ENCODE measurements around the gene KRT9.
"Not testable (repeated sequence)": the region's sequence is repeated elsewhere in the genome, so short reads cannot be mapped to it uniquely, and the experiment has no call there.

KRT9 gene

GRCh38 chr17:41571561-41572434, at the start of gene KRT9:
TSS of gene KRT9 (minus strand) at chr17:41572059. CDS start at chr17:41571992, 67 bp downstream.
- Histone ChIP-seq H3K4me3 (ENCODE audit: low read length) (no peak within 1 kb of the TSS), H3K4me1 (ENCODE audit: control insufficient read depth, insufficient read depth, low read length) (no peaks in the 10 kb centered on the region), H3K9ac (ENCODE audit: low read length) (no peak within 1 kb of the TSS), H3K36me3 (ENCODE audit: control insufficient read depth, insufficient read depth, low read length) (no peaks in the 10 kb centered on the region), H3K9me3 (ENCODE audit: control insufficient read depth, low read length) (no peaks in the 10 kb centered on the region), H3K27me3 (ENCODE audit: control insufficient read depth, insufficient read depth, low read length) (peaks cover 9% of the 10 kb centered on the region)

- H3K36me3 ChIP-seq (ENCODE audit: control insufficient read depth, insufficient read depth, low read length); H3K4me3 ChIP-seq (ENCODE audit: low read length); H3K9me3 ChIP-seq (ENCODE audit: control insufficient read depth, low read length); H3K9ac ChIP-seq (ENCODE audit: low read length); H3K4me1 ChIP-seq (ENCODE audit: control insufficient read depth, insufficient read depth, low read length): not testable (repeated sequence)
- H3K27me3 ChIP-seq (ENCODE audit: control insufficient read depth, insufficient read depth, low read length) = peaks cover 10% of the 10 kb centered on the region
Observed at GRCh38 chr17:41621435-41621817, 49.6 kb upstream of the KRT9 start.

GRCh38 chr17:41620583-41621434, 49.0 kb upstream of the KRT9 start:
- H3K4me1 ChIP-seq (ENCODE audit: control insufficient read depth, insufficient read depth, low read length) = no peaks in the 10 kb centered on the region

GRCh38 chr17:41619927-41620582, 48.2 kb upstream of the KRT9 start:
- not testable (repeated sequence) for H3K36me3 ChIP-seq (ENCODE audit: control insufficient read depth, insufficient read depth, low read length); H3K9ac ChIP-seq (ENCODE audit: low read length); H3K4me3 ChIP-seq (ENCODE audit: low read length); H3K9me3 ChIP-seq (ENCODE audit: control insufficient read depth, low read length); H3K4me1 ChIP-seq (ENCODE audit: control insufficient read depth, insufficient read depth, low read length)
- peaks cover 10% of the 10 kb centered on the region for H3K27me3 ChIP-seq (ENCODE audit: control insufficient read depth, insufficient read depth, low read length)

More at GRCh38 chr17:41620583-41621434, 49.0 kb upstream of the KRT9 start:
- Histone ChIP-seq H3K27me3 (ENCODE audit: control insufficient read depth, insufficient read depth, low read length) (peaks cover 10% of the 10 kb centered on the region), H3K4me3 (ENCODE audit: low read length) (no peak overlapping the region), H3K9me3 (ENCODE audit: control insufficient read depth, low read length) (no peaks in the 10 kb centered on the region), H3K9ac (ENCODE audit: low read length) (no peak overlapping the region), H3K36me3 (ENCODE audit: control insufficient read depth, insufficient read depth, low read length) (no peaks in the 10 kb centered on the region)

- Histone ChIP-seq H3K9ac (ENCODE audit: low read length) (no peak overlapping the region), H3K4me3 (ENCODE audit: low read length) (no peak overlapping the region)
Observed at GRCh38 chr17:41619036-41619926, 47.4 kb upstream of the KRT9 start.

GRCh38 chr17:41618341-41619035, 46.6 kb upstream of the KRT9 start:
- no peak overlapping the region for H3K4me3 ChIP-seq (ENCODE audit: low read length)
- no peak overlapping the region for H3K9ac ChIP-seq (ENCODE audit: low read length)
- no peaks in the 10 kb centered on the region for H3K9me3 ChIP-seq (ENCODE audit: control insufficient read depth, low read length)
- H3K36me3 ChIP-seq (ENCODE audit: control insufficient read depth, insufficient read depth, low read length) = no peaks in the 10 kb centered on the region
- H3K4me1 ChIP-seq (ENCODE audit: control insufficient read depth, insufficient read depth, low read length) = no peaks in the 10 kb centered on the region
- H3K27me3 ChIP-seq (ENCODE audit: control insufficient read depth, insufficient read depth, low read length) = peaks cover 10% of the 10 kb centered on the region

More at GRCh38 chr17:41619036-41619926, 47.4 kb upstream of the KRT9 start:
- no peaks in the 10 kb centered on the region for H3K9me3 ChIP-seq (ENCODE audit: control insufficient read depth, low read length)
- H3K4me1 ChIP-seq (ENCODE audit: control insufficient read depth, insufficient read depth, low read length) = no peaks in the 10 kb centered on the region
- H3K27me3 ChIP-seq (ENCODE audit: control insufficient read depth, insufficient read depth, low read length) = peaks cover 10% of the 10 kb centered on the region
- H3K36me3 ChIP-seq (ENCODE audit: control insufficient read depth, insufficient read depth, low read length) = no peaks in the 10 kb centered on the region

- Histone ChIP-seq H3K4me3 (ENCODE audit: low read length) (no peak overlapping the region), H3K36me3 (ENCODE audit: control insufficient read depth, insufficient read depth, low read length) (no peaks in the 10 kb centered on the region), H3K9me3 (ENCODE audit: control insufficient read depth, low read length) (no peaks in the 10 kb centered on the region), H3K27me3 (ENCODE audit: control insufficient read depth, insufficient read depth, low read length) (peaks cover 8% of the 10 kb centered on the region), H3K9ac (ENCODE audit: low read length) (no peak overlapping the region), H3K4me1 (ENCODE audit: control insufficient read depth, insufficient read depth, low read length) (no peaks in the 10 kb centered on the region)
Observed at GRCh38 chr17:41617698-41618097, 45.8 kb upstream of the KRT9 start.

- H3K9me3 ChIP-seq (ENCODE audit: control insufficient read depth, low read length) = no peaks in the 10 kb centered on the region
- H3K4me1 ChIP-seq (ENCODE audit: control insufficient read depth, insufficient read depth, low read length) = no peaks in the 10 kb centered on the region
- H3K27me3 ChIP-seq (ENCODE audit: control insufficient read depth, insufficient read depth, low read length) = peaks cover 7% of the 10 kb centered on the region
- H3K36me3 ChIP-seq (ENCODE audit: control insufficient read depth, insufficient read depth, low read length) = no peaks in the 10 kb centered on the region
- no peak overlapping the region for H3K4me3 ChIP-seq (ENCODE audit: low read length)
- no peak overlapping the region for H3K9ac ChIP-seq (ENCODE audit: low read length)
Observed at GRCh38 chr17:41617136-41617535, 45.3 kb upstream of the KRT9 start.

GRCh38 chr17:41616486-41616885, 44.6 kb upstream of the KRT9 start:
- H3K27me3 ChIP-seq (ENCODE audit: control insufficient read depth, insufficient read depth, low read length); H3K9me3 ChIP-seq (ENCODE audit: control insufficient read depth, low read length); H3K4me3 ChIP-seq (ENCODE audit: low read length); H3K4me1 ChIP-seq (ENCODE audit: control insufficient read depth, insufficient read depth, low read length); H3K9ac ChIP-seq (ENCODE audit: low read length); H3K36me3 ChIP-seq (ENCODE audit: control insufficient read depth, insufficient read depth, low read length): not testable (repeated sequence)

GRCh38 chr17:41615454-41615853, 43.6 kb upstream of the KRT9 start:
- Histone ChIP-seq H3K27me3 (ENCODE audit: control insufficient read depth, insufficient read depth, low read length) (peaks cover 14% of the 10 kb centered on the region), H3K9me3 (ENCODE audit: control insufficient read depth, low read length) (no peaks in the 10 kb centered on the region), H3K36me3 (ENCODE audit: control insufficient read depth, insufficient read depth, low read length) (no peaks in the 10 kb centered on the region), H3K4me1 (ENCODE audit: control insufficient read depth, insufficient read depth, low read length) (no peaks in the 10 kb centered on the region), H3K4me3 (ENCODE audit: low read length) (no peak overlapping the region), H3K9ac (ENCODE audit: low read length) (no peak overlapping the region)

GRCh38 chr17:41614767-41615166, 42.9 kb upstream of the KRT9 start:
- not testable (repeated sequence) for H3K4me3 ChIP-seq (ENCODE audit: low read length); H3K9ac ChIP-seq (ENCODE audit: low read length); H3K36me3 ChIP-seq (ENCODE audit: control insufficient read depth, insufficient read depth, low read length); H3K9me3 ChIP-seq (ENCODE audit: control insufficient read depth, low read length); H3K4me1 ChIP-seq (ENCODE audit: control insufficient read depth, insufficient read depth, low read length)
- H3K27me3 ChIP-seq (ENCODE audit: control insufficient read depth, insufficient read depth, low read length) = peaks cover 18% of the 10 kb centered on the region
